ENCODE results near the gene ZNF468.

- TF ChIP-seq POLR2A (IDR thresholded peaks at IDR 0.05; ENCODE audit: low read depth, low read length) (no peak), POLR2AphosphoS5 (IDR thresholded peaks at IDR 0.05; ENCODE audit: low read depth, low read length) (no peak)
These were observed 23.5 kb upstream of the ZNF468 start for GRCh38 chr19:52880895-52881389.
